Measurements from ENCODE around the gene GABPB2.

GABPB2 gene

GRCh38 chr1:151032164-151032563 is 38.4 kb upstream of the GABPB2 start:
- H3K27me3 ChIP-seq (ENCODE audit: insufficient read depth, low read length) = no peaks in the 10 kb centered on the region
- no peaks in the 10 kb centered on the region for H3F3A ChIP-seq (ENCODE audit: insufficient read depth, low read length)
- H3K4me2 ChIP-seq (ENCODE audit: low read length) = no peak overlapping the region
- H4K20me1 ChIP-seq (ENCODE audit: insufficient read depth, low read length) = no peaks in the 10 kb centered on the region
- no peaks in the 10 kb centered on the region for H3K4me1 ChIP-seq (ENCODE audit: insufficient read depth, low read length, severe bottlenecking)
- H2AFZ ChIP-seq (ENCODE audit: low read length) = no peak overlapping the region
- H3K36me3 ChIP-seq (ENCODE audit: insufficient read depth, low read length) = peaks cover 28% of the 10 kb centered on the region
- no peak overlapping the region for H3K27ac ChIP-seq (ENCODE audit: low read depth, low read length, poor library complexity, severe bottlenecking)
- no peak for TF ChIP-seq EZH2 (IDR thresholded peaks at IDR 0.05; ENCODE audit: borderline replicate concordance, low read length)
- TF ChIP-seq, protein P1, sequence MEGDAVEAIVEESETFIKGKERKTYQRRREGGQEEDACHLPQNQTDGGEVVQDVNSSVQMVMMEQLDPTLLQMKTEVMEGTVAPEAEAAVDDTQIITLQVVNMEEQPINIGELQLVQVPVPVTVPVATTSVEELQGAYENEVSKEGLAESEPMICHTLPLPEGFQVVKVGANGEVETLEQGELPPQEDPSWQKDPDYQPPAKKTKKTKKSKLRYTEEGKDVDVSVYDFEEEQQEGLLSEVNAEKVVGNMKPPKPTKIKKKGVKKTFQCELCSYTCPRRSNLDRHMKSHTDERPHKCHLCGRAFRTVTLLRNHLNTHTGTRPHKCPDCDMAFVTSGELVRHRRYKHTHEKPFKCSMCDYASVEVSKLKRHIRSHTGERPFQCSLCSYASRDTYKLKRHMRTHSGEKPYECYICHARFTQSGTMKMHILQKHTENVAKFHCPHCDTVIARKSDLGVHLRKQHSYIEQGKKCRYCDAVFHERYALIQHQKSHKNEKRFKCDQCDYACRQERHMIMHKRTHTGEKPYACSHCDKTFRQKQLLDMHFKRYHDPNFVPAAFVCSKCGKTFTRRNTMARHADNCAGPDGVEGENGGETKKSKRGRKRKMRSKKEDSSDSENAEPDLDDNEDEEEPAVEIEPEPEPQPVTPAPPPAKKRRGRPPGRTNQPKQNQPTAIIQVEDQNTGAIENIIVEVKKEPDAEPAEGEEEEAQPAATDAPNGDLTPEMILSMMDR (IDR thresholded peaks at IDR 0.05; ENCODE audit: low read length) = no peak
- H3K79me2 ChIP-seq (ENCODE audit: insufficient read depth, low read length) = no peaks in the 10 kb centered on the region
- no peaks in the 10 kb centered on the region for H3K9me2 ChIP-seq (ENCODE audit: low read depth, low read length)
- H3K4me3 ChIP-seq (ENCODE audit: low read depth, low read length, poor library complexity, severe bottlenecking) = no peak overlapping the region
- no peaks in the 10 kb centered on the region for H3K9me3 ChIP-seq (ENCODE audit: low read length)
- H3K9ac ChIP-seq (ENCODE audit: low read length) = no peak overlapping the region

DNA sequence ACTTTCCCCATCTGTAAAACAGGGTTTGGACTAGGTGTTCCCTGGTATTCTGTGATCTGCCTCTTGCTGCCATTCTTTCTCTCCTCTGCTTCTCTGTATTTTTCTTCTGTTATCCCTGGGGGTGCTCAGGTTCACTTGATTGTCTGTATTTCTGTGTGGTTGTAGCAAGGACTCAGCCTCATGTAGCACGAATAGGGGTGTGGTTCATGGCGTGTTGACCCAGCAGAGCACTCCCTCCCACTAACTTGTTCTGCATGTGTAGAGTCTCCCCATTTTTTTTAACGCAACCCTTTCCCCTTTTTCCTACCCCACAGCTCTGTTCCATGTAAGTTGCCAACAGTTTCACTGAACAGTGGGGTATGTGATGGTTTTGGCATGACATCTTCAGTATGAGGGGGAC is 35.4 kb upstream of the GABPB2 start:
- no peaks in the 10 kb centered on the region for H3K4me1 ChIP-seq (ENCODE audit: insufficient read depth, low read length, severe bottlenecking)
- no peaks in the 10 kb centered on the region for H3K9me2 ChIP-seq (ENCODE audit: low read depth, low read length)
- H3K27ac ChIP-seq (ENCODE audit: low read depth, low read length, poor library complexity, severe bottlenecking) = no peak overlapping the region
- TF ChIP-seq EZH2 (IDR thresholded peaks at IDR 0.05; ENCODE audit: borderline replicate concordance, low read length) = no peak
- TF ChIP-seq, protein P1 (IDR thresholded peaks at IDR 0.05; ENCODE audit: low read length) = no peak
- H3K9ac ChIP-seq (ENCODE audit: low read length) = no peak overlapping the region
- H3K9me3 ChIP-seq (ENCODE audit: low read length) = no peaks in the 10 kb centered on the region
- no peak overlapping the region for H3K4me3 ChIP-seq (ENCODE audit: low read depth, low read length, poor library complexity, severe bottlenecking)
- H3K79me2 ChIP-seq (ENCODE audit: insufficient read depth, low read length) = no peaks in the 10 kb centered on the region
- H3F3A ChIP-seq (ENCODE audit: insufficient read depth, low read length) = no peaks in the 10 kb centered on the region
- H2AFZ ChIP-seq (ENCODE audit: low read length) = no peak overlapping the region
- H4K20me1 ChIP-seq (ENCODE audit: insufficient read depth, low read length) = no peaks in the 10 kb centered on the region
- no peaks in the 10 kb centered on the region for H3K27me3 ChIP-seq (ENCODE audit: insufficient read depth, low read length)
- H3K36me3 ChIP-seq (ENCODE audit: insufficient read depth, low read length) = peaks cover 17% of the 10 kb centered on the region
- H3K4me2 ChIP-seq (ENCODE audit: low read length) = no peak overlapping the region

- Histone ChIP-seq H3K4me1 (ENCODE audit: insufficient read depth, low read length, severe bottlenecking) (no peaks in the 10 kb centered on the region), H2AFZ (ENCODE audit: low read length) (no peak within 1 kb of the TSS), H3K36me3 (ENCODE audit: insufficient read depth, low read length) (peaks cover 12% of the 10 kb centered on the region), H3K9me2 (ENCODE audit: low read depth, low read length) (no peaks in the 10 kb centered on the region), H3K79me2 (ENCODE audit: insufficient read depth, low read length) (no peaks in the 10 kb centered on the region), H3K27me3 (ENCODE audit: insufficient read depth, low read length) (no peaks in the 10 kb centered on the region), H4K20me1 (ENCODE audit: insufficient read depth, low read length) (no peaks in the 10 kb centered on the region), H3K4me2 (ENCODE audit: low read length) (no peak within 1 kb of the TSS), H3K9ac (ENCODE audit: low read length) (no peak within 1 kb of the TSS), H3F3A (ENCODE audit: insufficient read depth, low read length) (no peaks in the 10 kb centered on the region), H3K4me3 (ENCODE audit: low read depth, low read length, poor library complexity, severe bottlenecking) (no peak within 1 kb of the TSS), H3K9me3 (ENCODE audit: low read length) (no peaks in the 10 kb centered on the region), H3K27ac (ENCODE audit: low read depth, low read length, poor library complexity, severe bottlenecking) (no peak within 1 kb of the TSS)
- TF ChIP-seq EZH2 (IDR thresholded peaks at IDR 0.05; ENCODE audit: borderline replicate concordance, low read length) = no peak
- TF ChIP-seq, protein P1 (IDR thresholded peaks at IDR 0.05; ENCODE audit: low read length) = no peak
Observed at GRCh38 chr1:151036356-151036755, 34.2 kb upstream of the GABPB2 start, which contains the start of gene BNIPL. Gene BNIPL (plus strand): TSS chr1:151036586. CDS start chr1:151036726, 140 bp downstream.
